ENCODE results near the gene PHF11.
"Not testable (repeated sequence)": the region's sequence is repeated elsewhere in the genome, so short reads cannot be mapped to it uniquely, and the experiment has no call there.

DNA sequence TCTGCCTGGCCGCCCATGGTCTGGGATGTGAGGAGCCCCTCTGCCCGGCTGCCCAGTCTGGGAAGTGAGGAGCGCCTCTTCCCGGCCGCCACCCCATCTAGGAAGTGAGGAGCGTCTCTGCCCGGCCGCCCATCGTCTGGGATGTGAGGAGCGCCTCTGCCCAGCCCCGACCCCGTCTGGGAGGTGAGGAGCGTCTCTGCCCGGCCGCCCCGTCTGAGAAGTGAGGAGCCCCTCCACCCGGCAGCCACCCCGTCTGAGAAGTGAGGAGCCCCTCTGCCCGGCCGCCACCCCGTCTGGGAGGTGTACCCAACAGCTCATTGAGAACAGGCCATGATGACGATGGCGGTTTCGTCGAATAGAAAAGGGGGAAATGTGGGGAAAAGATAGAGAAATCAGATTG lies 69.7 kb downstream of the PHF11 start:
- TF ChIP-seq, protein P1, sequence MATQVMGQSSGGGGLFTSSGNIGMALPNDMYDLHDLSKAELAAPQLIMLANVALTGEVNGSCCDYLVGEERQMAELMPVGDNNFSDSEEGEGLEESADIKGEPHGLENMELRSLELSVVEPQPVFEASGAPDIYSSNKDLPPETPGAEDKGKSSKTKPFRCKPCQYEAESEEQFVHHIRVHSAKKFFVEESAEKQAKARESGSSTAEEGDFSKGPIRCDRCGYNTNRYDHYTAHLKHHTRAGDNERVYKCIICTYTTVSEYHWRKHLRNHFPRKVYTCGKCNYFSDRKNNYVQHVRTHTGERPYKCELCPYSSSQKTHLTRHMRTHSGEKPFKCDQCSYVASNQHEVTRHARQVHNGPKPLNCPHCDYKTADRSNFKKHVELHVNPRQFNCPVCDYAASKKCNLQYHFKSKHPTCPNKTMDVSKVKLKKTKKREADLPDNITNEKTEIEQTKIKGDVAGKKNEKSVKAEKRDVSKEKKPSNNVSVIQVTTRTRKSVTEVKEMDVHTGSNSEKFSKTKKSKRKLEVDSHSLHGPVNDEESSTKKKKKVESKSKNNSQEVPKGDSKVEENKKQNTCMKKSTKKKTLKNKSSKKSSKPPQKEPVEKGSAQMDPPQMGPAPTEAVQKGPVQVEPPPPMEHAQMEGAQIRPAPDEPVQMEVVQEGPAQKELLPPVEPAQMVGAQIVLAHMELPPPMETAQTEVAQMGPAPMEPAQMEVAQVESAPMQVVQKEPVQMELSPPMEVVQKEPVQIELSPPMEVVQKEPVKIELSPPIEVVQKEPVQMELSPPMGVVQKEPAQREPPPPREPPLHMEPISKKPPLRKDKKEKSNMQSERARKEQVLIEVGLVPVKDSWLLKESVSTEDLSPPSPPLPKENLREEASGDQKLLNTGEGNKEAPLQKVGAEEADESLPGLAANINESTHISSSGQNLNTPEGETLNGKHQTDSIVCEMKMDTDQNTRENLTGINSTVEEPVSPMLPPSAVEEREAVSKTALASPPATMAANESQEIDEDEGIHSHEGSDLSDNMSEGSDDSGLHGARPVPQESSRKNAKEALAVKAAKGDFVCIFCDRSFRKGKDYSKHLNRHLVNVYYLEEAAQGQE (tag by site-specific recombination; IDR thresholded peaks at IDR 0.05): not testable (repeated sequence)
- TF ChIP-seq, protein P2, sequence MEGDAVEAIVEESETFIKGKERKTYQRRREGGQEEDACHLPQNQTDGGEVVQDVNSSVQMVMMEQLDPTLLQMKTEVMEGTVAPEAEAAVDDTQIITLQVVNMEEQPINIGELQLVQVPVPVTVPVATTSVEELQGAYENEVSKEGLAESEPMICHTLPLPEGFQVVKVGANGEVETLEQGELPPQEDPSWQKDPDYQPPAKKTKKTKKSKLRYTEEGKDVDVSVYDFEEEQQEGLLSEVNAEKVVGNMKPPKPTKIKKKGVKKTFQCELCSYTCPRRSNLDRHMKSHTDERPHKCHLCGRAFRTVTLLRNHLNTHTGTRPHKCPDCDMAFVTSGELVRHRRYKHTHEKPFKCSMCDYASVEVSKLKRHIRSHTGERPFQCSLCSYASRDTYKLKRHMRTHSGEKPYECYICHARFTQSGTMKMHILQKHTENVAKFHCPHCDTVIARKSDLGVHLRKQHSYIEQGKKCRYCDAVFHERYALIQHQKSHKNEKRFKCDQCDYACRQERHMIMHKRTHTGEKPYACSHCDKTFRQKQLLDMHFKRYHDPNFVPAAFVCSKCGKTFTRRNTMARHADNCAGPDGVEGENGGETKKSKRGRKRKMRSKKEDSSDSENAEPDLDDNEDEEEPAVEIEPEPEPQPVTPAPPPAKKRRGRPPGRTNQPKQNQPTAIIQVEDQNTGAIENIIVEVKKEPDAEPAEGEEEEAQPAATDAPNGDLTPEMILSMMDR (tag by site-specific recombination; IDR thresholded peaks at IDR 0.05): not testable (repeated sequence)
- not testable (repeated sequence) for TF ChIP-seq REPIN1 (tag by site-specific recombination; IDR thresholded peaks at IDR 0.05; ENCODE audit: low read depth); ZBTB21 (tag by site-specific recombination; IDR thresholded peaks at IDR 0.05)
- TF ChIP-seq, protein P3, sequence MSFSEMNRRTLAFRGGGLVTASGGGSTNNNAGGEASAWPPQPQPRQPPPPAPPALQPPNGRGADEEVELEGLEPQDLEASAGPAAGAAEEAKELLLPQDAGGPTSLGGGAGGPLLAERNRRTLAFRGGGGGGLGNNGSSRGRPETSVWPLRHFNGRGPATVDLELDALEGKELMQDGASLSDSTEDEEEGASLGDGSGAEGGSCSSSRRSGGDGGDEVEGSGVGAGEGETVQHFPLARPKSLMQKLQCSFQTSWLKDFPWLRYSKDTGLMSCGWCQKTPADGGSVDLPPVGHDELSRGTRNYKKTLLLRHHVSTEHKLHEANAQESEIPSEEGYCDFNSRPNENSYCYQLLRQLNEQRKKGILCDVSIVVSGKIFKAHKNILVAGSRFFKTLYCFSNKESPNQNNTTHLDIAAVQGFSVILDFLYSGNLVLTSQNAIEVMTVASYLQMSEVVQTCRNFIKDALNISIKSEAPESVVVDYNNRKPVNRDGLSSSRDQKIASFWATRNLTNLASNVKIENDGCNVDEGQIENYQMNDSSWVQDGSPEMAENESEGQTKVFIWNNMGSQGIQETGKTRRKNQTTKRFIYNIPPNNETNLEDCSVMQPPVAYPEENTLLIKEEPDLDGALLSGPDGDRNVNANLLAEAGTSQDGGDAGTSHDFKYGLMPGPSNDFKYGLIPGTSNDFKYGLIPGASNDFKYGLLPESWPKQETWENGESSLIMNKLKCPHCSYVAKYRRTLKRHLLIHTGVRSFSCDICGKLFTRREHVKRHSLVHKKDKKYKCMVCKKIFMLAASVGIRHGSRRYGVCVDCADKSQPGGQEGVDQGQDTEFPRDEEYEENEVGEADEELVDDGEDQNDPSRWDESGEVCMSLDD (tag by site-specific recombination; IDR thresholded peaks at IDR 0.05): not testable (repeated sequence)
- TF ChIP-seq, protein P4, sequence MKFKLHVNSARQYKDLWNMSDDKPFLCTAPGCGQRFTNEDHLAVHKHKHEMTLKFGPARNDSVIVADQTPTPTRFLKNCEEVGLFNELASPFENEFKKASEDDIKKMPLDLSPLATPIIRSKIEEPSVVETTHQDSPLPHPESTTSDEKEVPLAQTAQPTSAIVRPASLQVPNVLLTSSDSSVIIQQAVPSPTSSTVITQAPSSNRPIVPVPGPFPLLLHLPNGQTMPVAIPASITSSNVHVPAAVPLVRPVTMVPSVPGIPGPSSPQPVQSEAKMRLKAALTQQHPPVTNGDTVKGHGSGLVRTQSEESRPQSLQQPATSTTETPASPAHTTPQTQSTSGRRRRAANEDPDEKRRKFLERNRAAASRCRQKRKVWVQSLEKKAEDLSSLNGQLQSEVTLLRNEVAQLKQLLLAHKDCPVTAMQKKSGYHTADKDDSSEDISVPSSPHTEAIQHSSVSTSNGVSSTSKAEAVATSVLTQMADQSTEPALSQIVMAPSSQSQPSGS (tag by site-specific recombination; IDR thresholded peaks at IDR 0.05; ENCODE audit: low read depth): not testable (repeated sequence)
- TF ChIP-seq, protein P5, sequence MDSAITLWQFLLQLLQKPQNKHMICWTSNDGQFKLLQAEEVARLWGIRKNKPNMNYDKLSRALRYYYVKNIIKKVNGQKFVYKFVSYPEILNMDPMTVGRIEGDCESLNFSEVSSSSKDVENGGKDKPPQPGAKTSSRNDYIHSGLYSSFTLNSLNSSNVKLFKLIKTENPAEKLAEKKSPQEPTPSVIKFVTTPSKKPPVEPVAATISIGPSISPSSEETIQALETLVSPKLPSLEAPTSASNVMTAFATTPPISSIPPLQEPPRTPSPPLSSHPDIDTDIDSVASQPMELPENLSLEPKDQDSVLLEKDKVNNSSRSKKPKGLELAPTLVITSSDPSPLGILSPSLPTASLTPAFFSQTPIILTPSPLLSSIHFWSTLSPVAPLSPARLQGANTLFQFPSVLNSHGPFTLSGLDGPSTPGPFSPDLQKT (IDR thresholded peaks at IDR 0.05; ENCODE audit: borderline replicate concordance, low read depth, low read length): not testable (repeated sequence)
- TF ChIP-seq, protein P6, sequence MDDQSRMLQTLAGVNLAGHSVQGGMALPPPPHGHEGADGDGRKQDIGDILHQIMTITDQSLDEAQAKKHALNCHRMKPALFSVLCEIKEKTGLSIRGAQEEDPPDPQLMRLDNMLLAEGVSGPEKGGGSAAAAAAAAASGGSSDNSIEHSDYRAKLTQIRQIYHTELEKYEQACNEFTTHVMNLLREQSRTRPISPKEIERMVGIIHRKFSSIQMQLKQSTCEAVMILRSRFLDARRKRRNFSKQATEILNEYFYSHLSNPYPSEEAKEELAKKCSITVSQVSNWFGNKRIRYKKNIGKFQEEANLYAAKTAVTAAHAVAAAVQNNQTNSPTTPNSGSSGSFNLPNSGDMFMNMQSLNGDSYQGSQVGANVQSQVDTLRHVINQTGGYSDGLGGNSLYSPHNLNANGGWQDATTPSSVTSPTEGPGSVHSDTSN (CRISPR knock-in tag; IDR thresholded peaks at IDR 0.05): not testable (repeated sequence)
